22Rv1 (cell line): Measurements from ENCODE around the gene FTL.

Experiments used
- ZFX ChIP-seq: fragments of 450-650 bp; IDR thresholded peaks from 2 replicates; pipeline ENCODE4 v1.6.1; 2017; ENCODE audit warnings: antibody characterized with exemption, borderline replicate concordance
- TF ChIP-seq, protein P1 (sequence below): fragments of 450-650 bp; IDR thresholded peaks from 2 replicates; pipeline ENCODE4 v1.5.1; 2017; ENCODE audit warnings: mild to moderate bottlenecking

DNA sequence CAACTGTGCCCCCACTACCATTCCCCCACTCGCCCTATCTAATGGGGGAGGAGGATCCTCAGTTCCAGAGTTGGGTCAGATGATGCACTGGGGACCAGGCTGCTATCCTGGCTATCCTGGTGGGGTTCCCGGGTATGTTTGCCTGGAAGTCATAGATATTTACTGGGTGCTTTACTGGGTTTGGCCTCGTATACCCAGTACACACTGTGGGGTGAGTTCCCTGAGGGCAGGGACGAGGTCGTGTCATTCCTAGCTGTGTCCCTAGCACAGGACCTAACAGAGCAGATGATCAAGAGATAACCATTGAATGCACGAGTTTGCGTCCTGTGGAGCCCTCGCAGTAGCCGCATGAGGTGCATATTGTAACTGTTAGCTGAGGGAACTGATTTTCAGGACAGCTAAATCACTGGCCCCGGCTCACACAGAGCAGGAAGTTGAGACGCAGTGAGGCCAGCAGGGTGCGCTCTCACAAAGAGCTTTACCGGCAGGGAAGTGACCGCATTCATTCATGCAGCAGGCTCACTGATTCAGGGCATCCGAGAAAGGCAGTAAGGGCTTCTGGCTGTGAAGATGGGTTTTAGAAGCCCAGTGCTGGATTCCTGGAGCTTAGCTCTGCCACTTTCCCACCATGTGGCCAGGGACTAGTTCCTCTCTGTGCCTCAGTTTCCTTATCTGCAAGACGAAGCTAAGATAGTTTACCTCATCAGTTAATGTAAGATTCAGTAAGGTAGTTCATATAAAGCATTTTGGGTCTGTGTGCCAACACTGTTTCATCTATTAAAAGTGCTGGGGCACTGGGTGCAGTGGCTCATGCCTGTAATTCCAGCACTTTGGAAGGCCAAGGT lies 34.6 kb downstream of the FTL start:
- TF ChIP-seq, protein P1, sequence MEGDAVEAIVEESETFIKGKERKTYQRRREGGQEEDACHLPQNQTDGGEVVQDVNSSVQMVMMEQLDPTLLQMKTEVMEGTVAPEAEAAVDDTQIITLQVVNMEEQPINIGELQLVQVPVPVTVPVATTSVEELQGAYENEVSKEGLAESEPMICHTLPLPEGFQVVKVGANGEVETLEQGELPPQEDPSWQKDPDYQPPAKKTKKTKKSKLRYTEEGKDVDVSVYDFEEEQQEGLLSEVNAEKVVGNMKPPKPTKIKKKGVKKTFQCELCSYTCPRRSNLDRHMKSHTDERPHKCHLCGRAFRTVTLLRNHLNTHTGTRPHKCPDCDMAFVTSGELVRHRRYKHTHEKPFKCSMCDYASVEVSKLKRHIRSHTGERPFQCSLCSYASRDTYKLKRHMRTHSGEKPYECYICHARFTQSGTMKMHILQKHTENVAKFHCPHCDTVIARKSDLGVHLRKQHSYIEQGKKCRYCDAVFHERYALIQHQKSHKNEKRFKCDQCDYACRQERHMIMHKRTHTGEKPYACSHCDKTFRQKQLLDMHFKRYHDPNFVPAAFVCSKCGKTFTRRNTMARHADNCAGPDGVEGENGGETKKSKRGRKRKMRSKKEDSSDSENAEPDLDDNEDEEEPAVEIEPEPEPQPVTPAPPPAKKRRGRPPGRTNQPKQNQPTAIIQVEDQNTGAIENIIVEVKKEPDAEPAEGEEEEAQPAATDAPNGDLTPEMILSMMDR: peak; percentile 87
- TF ChIP-seq ZFX: no peak
